ENCODE data around the gene NOL4. TPM values are rescaled to one million over a fixed set of nuclear protein-coding genes. Genes with fewer than 3 reads are reported as not detected.

The NOL4 gene
- total RNA-seq, 1 experiment from 2014 or later, result not detected

GRCh38 chr18:34223893-34224422, 755 bp downstream of the NOL4 start:
- ChIA-PET CTCF (no interaction called here), POLR2A (no interaction called here), RAD21 (ENCODE audit: low non-redundant PET in 1 of 2, low total read pairs in 2 of 2, uncharacterized antibody in 2 of 2, unreplicated experiment in 2 of 2) (no interaction called here)
- TF ChIP-seq YY1 (IDR thresholded peaks at IDR 0.05; ENCODE audit: extremely low read depth, insufficient replicate concordance, low read depth, low read length), result no peak
- Histone ChIP-seq H3K9me3 (ENCODE audit: control insufficient read depth in 1 of 2, insufficient read depth in 1 of 2, low read depth in 1 of 2, low read length in 2 of 2) (peaks cover 0 to 33% of the 10 kb centered on the region in 2 experiments; a peak in 2 of 4 replicates), H3K4me2 (ENCODE audit: low read length) (no peak overlapping the region), H3K4me3 (replicated peaks in 1 of 2; ENCODE audit: low read depth in 1 of 2, low read length in 2 of 2) (no peak overlapping the region), H3K27ac (ENCODE audit: low read depth, low read length) (no peak overlapping the region), H3K9me2 (ENCODE audit: insufficient read depth) (no peaks in the 10 kb centered on the region), H3K27me3 (ENCODE audit: insufficient read depth, low read length) (no peaks in the 10 kb centered on the region), H3K9ac (ENCODE audit: low read length) (no peak overlapping the region), H2AFZ (ENCODE audit: low read depth, low read length, poor library complexity, severe bottlenecking) (no peak overlapping the region), H3K79me2 (ENCODE audit: insufficient read depth, low read length) (no peaks in the 10 kb centered on the region), H4K20me1 (ENCODE audit: insufficient read depth) (no peaks in the 10 kb centered on the region), H3K36me3 (ENCODE audit: control insufficient read depth in 1 of 2, insufficient read depth in 2 of 2, low read length in 2 of 2) (no peaks in the 10 kb centered on the region), H3K4me1 (ENCODE audit: control insufficient read depth in 1 of 2, insufficient read depth in 2 of 2, low read length in 2 of 2) (no peaks in the 10 kb centered on the region)
- no TSS peak for BruUV-seq (replicated peaks)
- intact Hi-C loops (cut with micrococcal nuclease), result no loop called here
- ATAC-seq, result no peak
- no peak for DNase-seq (ENCODE audit: low read depth, low spot score)

DNA sequence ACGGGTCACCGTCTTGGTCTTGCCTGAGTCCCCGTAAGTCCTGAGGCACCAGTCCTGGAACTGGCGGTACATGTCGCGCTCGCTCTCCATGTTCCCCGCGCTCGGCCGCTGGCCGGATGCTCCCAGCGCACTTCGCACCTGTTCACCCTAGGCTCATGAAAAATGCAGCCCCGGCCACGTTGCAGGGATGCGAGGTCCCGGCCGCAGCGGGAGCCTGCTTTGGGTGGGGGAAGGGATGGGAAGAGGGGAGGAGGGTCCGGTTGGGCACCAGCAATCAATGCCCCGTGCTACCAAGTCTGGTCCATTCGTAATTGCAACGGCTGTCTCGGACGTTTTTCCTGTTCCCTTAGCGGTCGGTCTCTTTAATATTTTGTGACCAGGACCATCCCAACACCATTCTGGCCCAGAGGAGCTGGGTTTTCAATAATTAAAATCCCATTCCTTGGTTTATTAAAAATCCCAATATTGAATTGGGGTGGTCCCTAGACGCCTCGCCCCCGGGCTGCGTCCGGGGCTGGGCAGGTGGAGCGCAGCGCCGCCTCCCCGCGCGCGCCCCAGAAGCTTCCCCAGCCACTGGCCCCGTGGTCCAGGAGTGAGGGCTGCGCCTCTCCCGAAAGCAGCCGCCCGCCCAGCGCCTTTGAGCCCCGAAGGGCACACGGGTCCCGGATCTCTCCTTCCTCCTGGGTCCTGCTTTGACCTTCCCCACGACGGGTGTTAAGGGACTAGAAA, 1.4 kb downstream of the NOL4 start:
- POLR2A ChIA-PET, result no interaction called here
- no peaks in the 10 kb centered on the region for H3K79me2 ChIP-seq (ENCODE audit: insufficient read depth, low read length)
- DNase-seq (ENCODE audit: low read depth, low spot score), result no peak
- intact Hi-C loops (cut with micrococcal nuclease), result no loop called here
- no peak overlapping the region for H3K4me2 ChIP-seq (ENCODE audit: low read length)
- H3K9ac ChIP-seq (ENCODE audit: low read length), result no peak overlapping the region
- RAD21 ChIA-PET (ENCODE audit: low non-redundant PET in 1 of 2, low total read pairs in 2 of 2, uncharacterized antibody in 2 of 2, unreplicated experiment in 2 of 2), result no interaction called here
- no peaks in the 10 kb centered on the region for H3K9me2 ChIP-seq (ENCODE audit: insufficient read depth)
- H3K27ac ChIP-seq (ENCODE audit: low read depth, low read length), result no peak overlapping the region
- TF ChIP-seq SRF (IDR thresholded peaks at IDR 0.05; ENCODE audit: low read depth) (no peak), RAD21 (IDR thresholded peaks at IDR 0.05; ENCODE audit: low read depth) (no peak), CEBPB (IDR thresholded peaks at IDR 0.05; ENCODE audit: low read depth) (no peak), TCF7L2 (IDR thresholded peaks at IDR 0.05; ENCODE audit: borderline replicate concordance, extremely low read depth, insufficient read depth, insufficient read length) (no peak), ZBTB33 (IDR thresholded peaks at IDR 0.05; ENCODE audit: extremely low read depth, insufficient replicate concordance, low read length) (no peak)
- H3K4me1 ChIP-seq (ENCODE audit: control insufficient read depth in 1 of 2, insufficient read depth in 2 of 2, low read length in 2 of 2), result no peaks in the 10 kb centered on the region
- H3K27me3 ChIP-seq (ENCODE audit: insufficient read depth, low read length), result no peaks in the 10 kb centered on the region
- no peak overlapping the region for H3K4me3 ChIP-seq (replicated peaks in 1 of 2; ENCODE audit: low read depth in 1 of 2, low read length in 2 of 2)
- CTCF ChIA-PET, result no interaction called here
- ATAC-seq, result no peak
- peaks cover 0 to 27% of the 10 kb centered on the region in 2 experiments; a peak in 2 of 4 replicates for H3K9me3 ChIP-seq (ENCODE audit: control insufficient read depth in 1 of 2, insufficient read depth in 1 of 2, low read depth in 1 of 2, low read length in 2 of 2)
- H3K36me3 ChIP-seq (ENCODE audit: control insufficient read depth in 1 of 2, insufficient read depth in 2 of 2, low read length in 2 of 2), result no peaks in the 10 kb centered on the region
- H2AFZ ChIP-seq (ENCODE audit: low read depth, low read length, poor library complexity, severe bottlenecking), result no peak overlapping the region
- no peaks in the 10 kb centered on the region for H4K20me1 ChIP-seq (ENCODE audit: insufficient read depth)
- no TSS peak for BruUV-seq (replicated peaks)
